Measurements from ENCODE around the gene FRY.

Gene FRY

DNA sequence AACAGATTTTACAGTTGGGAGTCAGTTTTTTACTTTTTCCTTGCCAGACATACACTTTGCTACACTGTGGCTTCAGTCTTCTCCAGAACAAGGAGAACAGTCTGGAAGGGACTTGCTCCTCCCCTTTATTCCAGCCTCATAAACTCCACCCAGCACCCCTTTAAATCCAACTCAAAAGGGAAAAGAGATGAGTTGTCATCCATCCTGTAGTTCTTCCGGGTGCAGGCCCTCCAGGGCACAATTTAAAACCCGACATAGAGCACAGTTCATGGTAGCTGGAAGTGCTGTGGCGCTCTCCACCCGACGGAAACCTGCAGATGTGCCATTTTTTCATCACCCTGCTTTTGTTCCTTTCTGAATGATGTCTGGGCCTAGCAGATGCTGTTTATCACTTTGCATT, 184.7 kb downstream of the FRY start:
- DNase-seq (ENCODE audit: low read depth) = no peak

DNA sequence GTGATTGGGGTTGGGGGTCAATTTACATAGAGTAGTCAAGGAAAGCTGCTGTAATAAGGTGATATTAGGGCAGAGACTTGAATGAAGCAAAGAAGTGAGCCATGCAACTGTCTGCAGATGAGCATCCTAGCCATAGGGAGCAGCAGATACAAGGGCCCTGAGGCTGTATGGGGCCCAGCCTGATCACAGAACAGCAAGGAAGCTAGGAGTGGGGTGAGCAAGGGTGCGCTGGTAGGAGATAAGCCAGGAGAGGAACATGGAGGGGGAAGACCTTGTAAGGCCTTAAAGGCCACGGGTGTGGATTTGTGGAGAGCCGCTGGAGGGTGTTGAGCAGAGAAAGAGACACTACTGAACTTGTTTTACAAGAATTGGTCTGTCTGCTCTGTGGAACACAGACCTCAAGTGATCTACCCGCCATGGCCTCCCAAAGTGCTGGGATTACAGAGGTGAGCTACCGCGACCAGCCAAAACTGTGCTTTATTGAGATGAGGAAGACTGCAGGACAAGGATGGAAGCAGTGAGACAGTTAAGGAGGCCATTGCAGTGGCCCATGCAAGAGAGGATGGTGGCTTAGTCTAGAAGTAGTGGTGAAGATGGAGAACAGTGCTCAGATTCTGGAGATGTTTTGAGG, 190.6 kb downstream of the FRY start:
- no peak for DNase-seq (ENCODE audit: low read depth)

DNA sequence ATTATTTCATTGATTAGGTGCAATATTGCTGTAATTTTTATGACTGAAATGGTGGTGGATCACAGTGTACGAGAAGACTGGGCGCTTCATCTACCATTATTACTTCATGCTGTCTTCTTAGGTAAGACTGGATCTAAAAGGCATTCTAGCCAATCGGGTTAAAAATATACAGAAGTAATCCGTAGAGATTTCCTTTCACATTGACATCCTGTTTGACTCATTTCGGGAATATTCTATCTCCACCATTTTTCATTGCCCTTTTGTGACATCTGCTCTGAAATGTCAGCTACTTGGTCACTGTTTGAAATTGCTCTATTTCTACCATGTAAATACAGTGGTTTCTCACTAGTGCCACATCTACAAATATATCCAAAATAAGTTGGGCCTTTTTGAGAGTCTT, 193.3 kb downstream of the FRY start:
- DNase-seq (ENCODE audit: low read depth) = no peak

DNA sequence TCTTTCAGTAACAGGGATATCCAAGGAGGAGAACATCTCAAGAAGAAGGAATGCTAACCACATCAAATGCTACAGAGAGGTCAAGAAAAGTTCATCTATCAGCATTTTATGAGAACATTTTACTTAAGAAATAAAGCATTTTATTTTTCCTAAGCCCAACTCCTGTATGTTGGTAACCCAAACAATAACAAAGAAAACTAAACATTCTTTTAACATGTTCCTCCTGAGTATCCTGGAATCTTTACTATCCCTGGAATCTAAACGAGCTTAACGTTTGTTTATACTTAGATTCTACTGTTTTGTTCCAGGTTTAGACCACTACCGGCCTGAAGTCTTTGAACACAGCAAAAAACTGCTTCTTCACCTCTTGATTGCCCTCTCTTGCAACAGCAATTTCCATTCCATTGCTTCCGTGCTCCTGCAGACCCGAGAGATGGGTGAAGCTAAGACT, 193.9 kb downstream of the FRY start:
- DNase-seq (ENCODE audit: low read depth) = no peak

DNA sequence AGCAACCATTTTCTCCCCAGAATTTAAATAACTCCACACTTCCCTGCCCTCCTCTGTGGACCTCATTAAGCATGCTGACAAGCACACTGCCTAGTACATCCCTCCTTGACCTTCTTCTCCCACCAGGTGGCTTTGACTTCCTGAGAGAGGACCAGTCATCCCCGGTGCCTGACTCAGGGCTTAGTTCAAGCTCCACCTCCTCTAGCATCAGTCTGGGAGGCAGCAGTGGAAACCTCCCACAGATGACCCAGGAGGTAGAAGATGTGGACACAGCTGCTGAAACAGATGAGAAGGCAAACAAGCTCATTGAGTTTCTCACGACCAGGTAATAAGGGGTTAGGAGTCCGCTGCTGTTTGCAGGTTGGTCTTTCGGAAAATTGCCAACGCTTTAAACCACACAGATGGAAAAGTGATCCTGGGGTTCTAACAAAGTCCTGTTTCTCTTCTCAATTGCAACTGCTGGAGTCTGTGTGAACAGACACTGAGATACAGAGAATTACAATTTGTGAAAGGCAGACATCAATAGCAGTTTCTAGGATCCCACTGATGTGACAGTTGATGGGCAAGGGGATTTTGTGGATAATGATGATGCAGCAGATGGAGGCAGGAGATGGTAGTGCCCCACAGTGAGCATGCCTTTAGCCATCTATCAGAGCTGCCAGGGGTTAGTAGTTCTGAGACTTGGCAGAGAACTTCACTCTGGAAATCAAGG, 196.9 kb downstream of the FRY start:
- no peak for DNase-seq (ENCODE audit: low read depth)

DNA sequence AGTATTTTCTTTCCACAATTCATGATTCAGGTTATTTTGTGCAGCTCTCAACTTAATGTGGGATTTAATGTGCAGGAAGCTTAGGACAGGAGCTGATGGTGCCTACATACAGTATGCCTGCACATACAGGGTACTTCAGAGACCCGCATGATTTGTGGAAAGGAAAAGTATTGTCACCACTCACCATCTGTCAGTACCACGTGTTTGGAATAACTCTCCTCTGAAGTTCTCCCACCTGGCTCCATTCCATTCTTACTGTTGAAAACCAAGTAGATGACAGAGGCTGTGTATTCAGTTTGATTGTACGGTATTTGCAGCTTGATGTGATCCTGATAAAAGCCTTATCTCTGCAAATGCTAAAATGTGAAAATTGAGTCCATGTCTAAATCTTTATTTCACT, 197.9 kb downstream of the FRY start:
- no peak for DNase-seq (ENCODE audit: low read depth)

DNA sequence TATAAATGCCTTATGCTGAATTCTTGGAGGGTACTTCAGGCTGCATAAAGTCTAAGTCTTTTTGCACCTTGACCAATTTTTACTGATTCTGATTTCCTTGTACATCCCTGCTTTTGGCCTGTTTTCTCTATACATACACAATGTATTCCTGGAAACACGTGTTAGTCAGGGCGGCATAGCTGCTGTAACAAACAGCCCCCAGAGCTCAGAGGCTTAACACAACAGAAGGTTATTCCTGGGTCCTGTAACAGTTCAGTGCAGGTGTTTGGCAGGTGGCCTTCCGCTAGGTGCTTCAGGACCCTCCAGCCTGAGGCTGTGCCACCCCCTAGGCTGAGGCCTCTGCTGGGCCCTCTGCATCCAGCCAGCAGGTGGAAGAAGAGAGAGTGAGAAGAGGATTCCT, 200.7 kb downstream of the FRY start:
- DNase-seq (ENCODE audit: low read depth) = no peak

DNA sequence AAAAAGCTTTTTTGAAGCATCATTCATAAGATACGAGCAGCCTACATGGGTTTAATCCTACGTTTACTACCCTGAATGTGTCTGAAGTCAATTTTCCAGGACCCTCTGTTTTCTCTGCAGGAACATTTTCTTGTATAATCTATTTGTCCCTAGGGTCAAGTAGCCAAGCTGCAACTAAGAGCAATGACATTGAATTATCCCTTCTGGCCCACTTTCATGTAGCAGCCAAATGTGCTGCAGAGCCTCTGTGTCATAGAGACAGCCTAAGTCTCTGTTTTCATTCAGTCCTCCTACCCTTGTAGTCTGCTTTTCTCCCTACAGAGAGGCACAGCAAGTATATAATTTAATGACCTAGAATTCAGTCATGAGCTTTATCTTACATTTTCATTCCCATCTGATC, 201.5 kb downstream of the FRY start:
- no peak for DNase-seq (ENCODE audit: low read depth)

DNA sequence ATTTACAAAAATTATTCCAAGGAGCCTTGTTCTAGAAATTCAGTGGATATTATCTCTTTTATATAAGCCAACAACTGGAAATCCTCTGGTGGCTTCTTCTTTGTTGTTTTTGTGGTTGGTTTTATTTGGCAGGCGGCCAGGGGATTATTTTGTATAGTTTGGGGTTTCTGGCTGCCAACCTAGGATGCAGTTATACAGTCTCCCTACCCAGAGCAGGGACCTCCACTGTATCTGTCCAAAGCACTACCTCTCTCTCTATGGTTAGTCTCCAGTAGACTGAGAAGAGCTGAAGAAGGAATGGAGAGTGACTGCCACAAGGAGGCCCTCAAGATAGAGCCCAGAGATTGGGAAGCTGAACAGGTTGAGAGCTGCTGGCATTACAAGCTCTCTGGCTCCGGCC, 203.3 kb downstream of the FRY start:
- DNase-seq (ENCODE audit: low read depth) = no peak

DNA sequence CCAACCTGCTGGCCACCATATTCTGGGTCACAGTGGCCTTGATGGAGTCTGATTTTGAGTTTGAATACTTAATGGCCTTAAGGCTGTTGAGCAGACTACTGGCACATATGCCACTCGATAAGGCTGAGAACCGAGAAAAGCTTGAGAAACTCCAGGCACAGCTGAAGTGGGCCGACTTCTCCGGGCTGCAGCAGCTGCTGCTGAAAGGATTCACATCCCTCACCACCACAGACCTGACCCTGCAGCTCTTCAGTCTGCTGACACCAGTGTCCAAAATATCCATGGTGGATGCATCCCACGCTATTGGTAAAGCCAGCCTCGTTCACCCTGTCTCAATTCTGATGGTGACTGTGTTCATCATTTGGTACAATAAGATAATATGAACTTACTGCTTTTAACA, 206.1 kb downstream of the FRY start:
- no peak for DNase-seq (ENCODE audit: low read depth)

DNA sequence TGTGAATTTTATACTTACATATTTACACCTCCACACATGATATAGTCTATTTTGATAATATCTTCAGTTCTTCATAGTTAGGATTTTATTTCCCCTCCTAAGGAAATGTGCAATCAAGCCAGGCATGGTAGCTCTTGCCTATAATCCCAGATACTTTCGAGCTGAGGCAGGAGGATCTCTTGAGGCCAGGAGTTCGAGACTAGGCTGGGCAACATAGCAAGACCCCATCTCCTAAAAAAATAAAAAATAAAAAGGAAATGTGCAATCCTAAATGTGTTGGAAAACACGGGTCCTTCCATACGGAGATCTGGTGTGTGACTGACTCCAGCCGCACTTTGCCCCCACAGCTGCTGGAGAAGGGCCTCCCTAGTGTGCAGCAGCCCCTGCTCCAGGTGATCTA, 212.1 kb downstream of the FRY start:
- no peak for DNase-seq (ENCODE audit: low read depth)

DNA sequence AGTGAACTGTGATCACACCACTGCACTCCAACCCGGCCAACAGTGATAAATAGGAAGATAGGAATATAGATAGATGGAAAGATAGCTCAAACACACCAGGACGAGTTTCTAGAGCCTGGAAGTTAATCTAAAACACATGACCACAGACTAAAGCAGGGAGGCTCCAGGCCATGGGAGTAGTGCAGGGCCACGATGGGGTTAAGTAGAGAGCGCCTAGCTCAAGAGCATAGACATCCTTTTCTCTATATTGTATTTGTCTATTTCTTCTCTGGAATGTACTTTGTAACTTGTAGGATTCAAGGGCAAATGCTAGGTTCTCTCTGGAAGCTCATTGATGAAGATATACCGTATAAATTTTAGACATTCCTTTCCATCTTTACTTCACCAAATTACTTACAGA, 214.0 kb downstream of the FRY start:
- DNase-seq (ENCODE audit: low read depth) = no peak

DNA sequence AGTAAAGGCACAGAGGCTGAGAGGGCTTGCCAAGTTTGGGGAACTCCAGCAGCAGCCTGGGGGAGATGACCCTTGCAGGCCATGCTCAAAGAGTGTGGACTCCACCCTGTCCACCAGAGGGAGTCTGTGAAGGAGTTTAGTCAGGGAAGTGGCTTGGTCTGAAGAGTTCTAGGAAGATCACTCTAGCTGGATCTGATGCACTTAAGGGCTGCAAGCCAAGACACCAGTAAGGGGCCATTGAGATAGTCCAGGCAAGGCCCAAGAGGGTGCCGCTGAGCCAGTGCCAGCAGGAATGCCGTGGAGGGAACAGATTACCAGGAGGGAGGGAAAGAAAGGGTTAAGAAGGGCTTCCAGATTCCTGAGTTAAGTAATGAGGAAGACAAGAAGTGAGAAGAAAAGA, 214.9 kb downstream of the FRY start:
- DNase-seq (ENCODE audit: low read depth) = peak; percentile 8

DNA sequence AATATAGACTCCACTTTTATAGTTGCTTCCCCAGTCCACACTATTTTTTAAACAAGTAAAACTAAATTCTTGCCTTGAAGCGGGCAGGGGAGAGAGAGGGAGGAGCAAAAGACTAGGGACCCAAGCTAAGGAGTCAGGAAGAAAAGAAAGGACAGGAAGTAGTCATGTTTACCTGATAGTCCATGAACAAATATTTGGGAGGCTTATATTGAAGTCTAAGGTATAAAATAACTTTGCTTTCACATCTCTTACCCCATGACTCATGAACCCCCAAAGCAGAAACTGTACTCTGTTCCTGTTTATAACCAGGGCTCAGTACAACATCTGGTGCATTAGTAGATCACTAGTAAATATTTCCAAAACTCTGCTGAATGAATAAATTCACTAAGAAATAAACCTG, 216.3 kb downstream of the FRY start:
- no peak for DNase-seq (ENCODE audit: low read depth)

DNA sequence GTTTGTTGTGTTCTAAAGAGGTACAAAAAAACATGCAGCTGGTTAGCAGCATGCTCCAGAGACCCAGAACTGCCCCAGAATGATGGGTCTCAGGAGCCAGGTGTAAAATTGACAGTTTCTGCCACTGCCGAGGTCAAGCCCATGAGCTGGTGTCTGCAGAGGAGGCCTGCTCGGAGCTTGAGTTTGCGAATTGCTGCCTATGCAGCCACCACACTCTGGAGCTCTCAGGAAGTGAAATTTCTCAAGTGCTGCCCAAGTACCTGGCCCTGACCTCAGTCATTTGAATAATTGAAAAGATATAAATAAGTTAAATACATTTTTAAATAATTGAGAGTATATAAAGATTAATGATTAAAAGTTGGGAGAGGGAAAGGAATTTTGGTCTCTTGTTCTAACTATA, 217.2 kb downstream of the FRY start:
- no peak for DNase-seq (ENCODE audit: low read depth)

DNA sequence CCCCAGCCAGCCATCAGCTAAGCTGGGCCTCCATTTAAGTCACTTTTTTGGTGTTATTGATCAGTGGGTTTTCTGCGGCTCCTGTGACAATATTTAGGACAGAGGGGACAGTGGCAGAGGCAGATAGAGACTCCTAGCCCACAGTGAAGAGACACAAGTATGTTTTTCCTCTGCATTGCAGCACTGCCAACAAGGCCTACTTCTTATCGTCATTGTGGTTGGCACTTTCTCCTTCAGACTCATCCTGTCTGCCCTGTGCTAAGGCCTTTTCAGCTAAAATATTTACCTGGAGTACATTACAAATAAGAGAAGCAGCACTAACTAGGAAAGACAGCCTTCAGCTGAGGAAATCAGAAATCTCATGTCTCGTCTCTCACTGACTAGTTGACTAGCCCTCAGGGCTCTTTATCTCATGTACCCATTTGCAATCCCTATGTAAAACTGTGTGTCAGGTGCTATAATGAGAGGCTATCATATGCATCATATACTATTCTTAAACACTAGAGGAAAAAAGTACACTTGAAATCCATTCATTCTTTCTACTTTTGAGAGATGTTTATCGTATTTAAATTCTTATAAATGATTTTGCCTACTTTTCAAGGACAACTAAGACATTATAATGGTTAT, 221.4 kb downstream of the FRY start:
- DNase-seq (ENCODE audit: low read depth) = no peak

DNA sequence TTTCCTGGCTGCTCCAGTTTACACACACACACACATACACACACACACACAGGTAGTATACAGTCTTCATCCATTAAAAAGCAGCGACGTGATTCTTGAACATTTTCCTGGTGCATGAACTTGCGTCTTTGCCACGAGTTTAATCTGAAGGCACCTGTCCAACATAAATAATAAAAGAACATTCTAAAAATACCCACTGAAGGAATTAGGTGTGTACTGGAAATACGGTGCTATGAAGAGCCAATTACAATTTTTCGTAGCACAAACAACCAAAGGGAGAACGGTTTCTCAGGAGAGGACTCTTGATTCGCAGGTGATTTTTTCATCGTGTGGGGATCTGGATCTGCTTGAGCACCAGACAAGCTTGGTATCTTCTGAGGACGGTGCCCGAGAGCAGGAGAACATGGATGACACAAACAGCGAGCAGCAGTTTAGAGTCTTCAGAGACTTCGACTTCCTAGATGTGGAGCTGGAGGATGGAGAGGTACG, 222.4 kb downstream of the FRY start:
- DNase-seq (ENCODE audit: low read depth) = no peak

DNA sequence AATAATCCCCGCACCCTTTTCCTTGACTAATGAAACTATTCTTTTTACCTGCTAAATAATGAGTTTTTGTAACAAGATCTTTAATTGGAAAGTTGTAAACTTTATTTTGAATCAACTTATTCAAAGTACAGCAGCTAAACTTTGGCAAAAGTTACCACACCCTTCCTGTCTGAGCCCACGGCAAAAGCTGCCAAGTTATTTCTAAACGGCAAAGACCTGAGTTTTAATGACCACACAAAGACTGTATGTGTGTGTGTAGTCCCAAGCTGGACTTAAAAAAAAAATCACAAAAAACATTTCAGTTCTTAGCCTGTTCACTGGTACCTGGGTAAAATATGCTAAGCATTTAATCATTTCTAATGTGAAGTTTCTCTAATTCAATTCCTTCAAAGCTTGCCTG, 222.8 kb downstream of the FRY start:
- no peak for DNase-seq (ENCODE audit: low read depth)

DNA sequence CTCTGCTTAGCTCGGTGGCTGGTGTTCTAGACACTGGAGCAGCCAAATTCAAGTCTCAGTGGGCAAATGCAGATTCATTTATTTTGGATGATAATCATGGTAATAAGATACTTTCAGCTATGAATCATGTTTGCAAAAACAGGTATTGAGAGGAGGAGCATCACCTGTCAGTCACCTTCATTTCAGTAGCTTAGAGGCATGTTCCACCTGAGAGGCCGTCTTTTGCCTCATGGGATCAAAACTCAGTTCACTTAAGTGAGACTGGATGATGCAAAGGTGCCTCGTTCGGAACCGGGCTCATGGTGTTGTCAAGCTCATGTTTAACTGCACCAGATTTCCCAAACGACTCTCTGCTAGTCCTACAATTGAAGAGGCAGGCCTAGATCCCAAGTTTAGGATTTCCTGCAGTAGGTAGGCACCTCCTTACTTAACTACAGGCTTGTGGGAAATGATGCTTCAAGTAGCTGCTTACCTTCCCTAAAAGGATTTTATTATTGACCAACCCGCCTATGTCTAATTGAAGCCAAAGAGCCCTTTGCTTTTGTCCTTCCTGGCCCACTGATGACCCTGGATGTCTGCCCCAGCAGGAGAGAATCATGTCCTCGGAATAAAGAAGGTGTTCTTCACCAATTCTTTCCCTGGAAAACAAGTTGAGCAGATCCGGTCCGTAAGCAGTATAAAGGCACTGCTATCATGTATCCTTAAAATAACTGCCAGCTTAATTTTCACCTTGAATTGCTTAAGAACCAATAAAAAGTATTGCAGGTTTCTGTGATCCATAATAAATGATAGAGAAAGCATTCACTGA, 223.5 kb downstream of the FRY start:
- DNase-seq (ENCODE audit: low read depth) = no peak

DNA sequence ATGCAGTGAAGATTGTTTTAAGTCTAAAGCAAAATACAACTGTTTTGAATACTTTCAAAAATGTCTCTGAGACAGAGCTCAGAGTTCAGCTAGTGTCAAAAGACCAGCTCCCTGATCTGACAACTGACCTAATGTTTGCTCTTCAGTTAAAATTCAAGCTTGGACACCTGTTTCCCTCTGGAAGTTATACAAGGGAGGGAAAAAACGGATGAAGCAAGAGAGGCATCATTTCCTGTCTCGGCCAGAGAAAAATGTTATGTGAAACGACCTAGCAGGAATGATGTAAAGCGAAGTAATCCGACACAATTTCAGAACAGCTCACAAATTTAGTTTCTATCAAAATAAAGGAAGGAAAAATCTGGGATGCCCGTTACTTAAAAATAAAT, 224.1 kb downstream of the FRY start:
- no peak for DNase-seq (ENCODE audit: low read depth)

DNA sequence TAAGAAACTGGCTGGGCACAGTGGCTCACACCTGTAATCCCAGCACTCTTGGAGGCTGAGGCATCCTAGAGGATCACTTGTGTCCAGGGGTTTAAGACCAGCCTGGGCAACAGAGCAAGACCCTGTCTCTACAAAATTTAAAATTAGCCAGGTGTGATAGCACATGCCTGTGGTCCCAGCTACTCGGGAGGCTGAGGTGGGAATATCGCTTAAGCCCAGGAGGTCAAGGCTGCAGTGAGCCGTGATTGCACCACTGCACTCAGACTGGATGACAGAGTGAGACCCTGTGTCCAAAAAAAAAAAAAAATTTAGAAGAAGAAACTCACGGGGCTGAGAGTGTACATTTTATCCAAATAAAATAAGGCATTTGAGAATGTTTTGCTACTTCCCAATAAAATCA, 224.7 kb downstream of the FRY start:
- DNase-seq (ENCODE audit: low read depth) = no peak

DNA sequence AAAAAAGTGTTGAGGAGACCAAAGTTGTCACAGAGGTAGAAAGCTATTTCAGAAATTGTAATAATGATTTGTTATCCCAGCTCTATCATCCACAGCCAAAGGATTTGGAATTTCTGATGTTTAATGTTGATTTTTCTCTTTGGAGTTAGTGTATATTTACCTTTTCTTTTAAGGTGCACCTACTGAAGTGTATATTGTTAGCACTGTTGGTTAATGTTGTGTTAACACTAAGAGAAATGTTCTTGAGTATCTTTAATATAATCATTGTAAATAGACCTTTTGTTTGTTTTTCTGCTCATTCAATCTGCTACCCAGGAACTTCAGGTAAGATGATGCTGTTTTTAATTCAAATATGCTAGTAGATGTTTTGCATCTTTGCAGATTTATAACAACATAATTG, 226.1 kb downstream of the FRY start:
- no peak for DNase-seq (ENCODE audit: low read depth)

DNA sequence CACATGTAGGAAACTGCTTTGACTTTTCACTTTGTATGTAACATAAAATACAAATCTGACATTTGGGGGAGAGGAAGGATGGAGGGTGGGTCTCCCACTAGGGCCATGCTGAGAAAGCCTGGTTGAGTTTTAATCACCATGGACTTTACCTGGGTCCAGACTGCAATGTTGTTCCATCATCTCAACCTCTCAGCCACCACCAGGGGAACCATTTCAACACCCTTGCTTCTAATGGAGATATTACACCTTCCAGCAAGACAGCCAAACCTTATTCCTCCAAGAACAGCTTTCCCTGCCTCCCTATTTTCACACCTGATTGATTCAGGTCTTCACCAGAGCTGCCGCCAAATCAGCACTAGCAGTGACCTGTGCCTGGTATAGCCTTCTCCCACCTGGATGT, 227.5 kb downstream of the FRY start:
- no peak for DNase-seq (ENCODE audit: low read depth)

Measured in stimulated activated CD4-positive, alpha-beta T cell treated with anti-CD3 and anti-CD28 coated beads, Interleukin-2, amount 100 ng/mL, for 4 hours (primary cell).